GM12878 (cell line): Measurements from ENCODE around the gene PRSS33. TPM values are rescaled to one million over a fixed set of nuclear protein-coding genes. Genes with fewer than 3 reads are reported as not detected.

Experiments
- ATAC-seq: fragments of 200-7000 bp; cut with Tn5 transposase; 3 replicates; pipeline ENCODE4 v1.9.1; 2020; ENCODE audit warnings: mild to moderate bottlenecking, moderate library complexity
- BruUV-seq: library from RNA; stranded (reverse); fragments of 400-500 nt; replicated peaks from 2 replicates; lab custom pipeline; 2021; lab: Mats Ljungman, UMichigan
- CTCF ChIA-PET: fragments of 300-600 bp; sonication (Branson Sonifier 250); formaldehyde crosslinking; extraction: SDS; loops from one replicate; lab custom pipeline; 2021; ENCODE audit warnings: inconsistent platforms; lab: Yijun Ruan, JAX
- POLR2A ChIA-PET: fragments of 350-600 bp; formaldehyde crosslinking; extraction: SDS; loops from one replicate; lab custom pipeline; 2021; ENCODE audit warnings: inconsistent platforms; lab: Charles Lee
- RAD21 ChIA-PET: fragments of 300-600 bp; sonication (Branson Sonifier 250); formaldehyde crosslinking; loops from one replicate; lab custom pipeline; 2023; ENCODE audit warnings: antibody characterized with exemption; ENCODE audit not compliant: unreplicated experiment; lab: Charles Lee
- SMC1A ChIA-PET: fragments of 300-600 bp; sonication (Branson Sonifier 250); formaldehyde crosslinking; loops from one replicate; lab custom pipeline; 2023; ENCODE audit not compliant: unreplicated experiment, uncharacterized antibody; lab: Charles Lee
- DNase-seq: peaks from one replicate; pipeline ENCODE4 v3.0.0-alpha.2; 2011; ENCODE audit warnings: low read depth, low spot score
- FAIRE-seq: peaks from 3 replicates; lab custom pipeline; 2011; peaks lifted over from hg19 to GRCh38; lab: Jason Lieb, UNC
- H2AFZ ChIP-seq: 2 replicates; pipeline ENCODE4 v1.6.0; 2011; ENCODE audit warnings: low read depth, low read length, control low read depth; ENCODE audit not compliant: control insufficient read depth
- H3K27ac ChIP-seq: 2 replicates; pipeline ENCODE4 v1.5.1; 2011; ENCODE audit warnings: control low read depth; ENCODE audit not compliant: control insufficient read depth, insufficient read depth
- H3K27me3 ChIP-seq, 2 experiments: replicated peaks in 1 of 2; 2 replicates each; pipeline versions ENCODE4 v1.6.0 to v1.6.1; 2011; ENCODE audit warnings: low read length in 1 of 2; ENCODE audit not compliant: control insufficient read depth in 2 of 2, insufficient read depth in 2 of 2
- H3K36me3 ChIP-seq, 2 experiments: 2 replicates each; pipeline ENCODE4 v1.5.1; 2011; ENCODE audit warnings: low read length in 1 of 2; ENCODE audit not compliant: control insufficient read depth in 2 of 2, insufficient read depth in 2 of 2
- H3K4me1 ChIP-seq: 2 replicates; pipeline ENCODE4 v1.6.1; 2011; ENCODE audit warnings: mild to moderate bottlenecking, low read length, moderate library complexity, mixed read lengths; ENCODE audit not compliant: control insufficient read depth, insufficient read depth
- H3K4me2 ChIP-seq: 2 replicates; pipeline ENCODE4 v1.6.0; 2011; ENCODE audit warnings: control low read depth; ENCODE audit not compliant: control insufficient read depth, insufficient read depth
- H3K4me3 ChIP-seq: fragments of 200-600 bp; sonication (generic); 2 replicates; pipeline ENCODE4 v1.5.1; 2016
- H3K79me2 ChIP-seq: 2 replicates; pipeline ENCODE4 v1.6.0; 2011; ENCODE audit warnings: low read length; ENCODE audit not compliant: control insufficient read depth, insufficient read depth
- H3K9ac ChIP-seq: 2 replicates; pipeline ENCODE4 v1.8.0; 2011; ENCODE audit warnings: low read length, control low read depth, mixed read lengths; ENCODE audit not compliant: control insufficient read depth, insufficient read depth
- H3K9me3 ChIP-seq: replicated peaks from 3 replicates; pipeline ENCODE4 v1.5.1; 2011; ENCODE audit warnings: mild to moderate bottlenecking, low read length; ENCODE audit not compliant: control insufficient read depth, insufficient read depth
- H4K20me1 ChIP-seq: 2 replicates; pipeline ENCODE4 v1.6.0; 2011; ENCODE audit not compliant: control insufficient read depth, insufficient read depth
- CREM ChIP-seq: IDR thresholded peaks from 2 replicates; pipeline ENCODE4 v1.6.1; 2014; ENCODE audit warnings: antibody characterized with exemption, low read depth
- EGR1 ChIP-seq, 2 experiments: IDR thresholded peaks; 1 replicate in 1 of 2; 2 replicates in 1 of 2; pipeline ENCODE4 v1.6.1; 2011 to 2012; ENCODE audit warnings: low read depth in 2 of 2, low read length in 2 of 2, borderline replicate concordance in 1 of 2, mild to moderate bottlenecking in 1 of 2, moderate library complexity in 1 of 2
- FOXM1 ChIP-seq: IDR thresholded peaks from 2 replicates; pipeline ENCODE4 v1.6.1; 2012; ENCODE audit warnings: low read depth, mild to moderate bottlenecking, inconsistent platforms, low read length, moderate library complexity
- IKZF2 ChIP-seq, 2 experiments: fragments of 450-650 bp; IDR thresholded peaks; 2 replicates each; pipeline ENCODE4 v1.6.1; 2017; ENCODE audit warnings: mild to moderate bottlenecking in 2 of 2, moderate library complexity in 2 of 2
- JUNB ChIP-seq: IDR thresholded peaks from 2 replicates; pipeline ENCODE4 v1.6.1; 2016; ENCODE audit warnings: antibody characterized with exemption, mild to moderate bottlenecking
- MEF2B ChIP-seq: fragments of 450-650 bp; IDR thresholded peaks from 2 replicates; pipeline ENCODE4 v1.6.1; 2018; ENCODE audit warnings: mild to moderate bottlenecking, moderate library complexity; ENCODE audit not compliant: partially characterized antibody, poor library complexity, severe bottlenecking
- NR2C2 ChIP-seq: IDR thresholded peaks from 2 replicates; pipeline ENCODE4 v1.6.1; 2011; ENCODE audit warnings: borderline replicate concordance, low read depth; ENCODE audit not compliant: control insufficient read depth, insufficient read length
- PAX5 ChIP-seq: IDR thresholded peaks from 2 replicates; pipeline ENCODE4 v1.6.1; 2011; ENCODE audit warnings: low read depth, low read length, borderline replicate concordance
- RUNX3 ChIP-seq: IDR thresholded peaks from 2 replicates; pipeline ENCODE4 v1.6.1; 2012; ENCODE audit warnings: low read length, inconsistent platforms
- SMARCA5 ChIP-seq: fragments of 450-650 bp; IDR thresholded peaks from 2 replicates; pipeline ENCODE4 v1.6.1; 2017; ENCODE audit warnings: mild to moderate bottlenecking
- SREBF1 ChIP-seq: IDR thresholded peaks from 2 replicates; pipeline ENCODE4 v1.6.1; 2012; ENCODE audit warnings: mild to moderate bottlenecking, low read length
- YBX1 ChIP-seq: fragments of 450-650 bp; IDR thresholded peaks from 2 replicates; pipeline ENCODE4 v1.6.1; 2016; ENCODE audit warnings: antibody characterized with exemption
- ZBED1 ChIP-seq: IDR thresholded peaks from 2 replicates; pipeline ENCODE4 v1.6.1; 2016; ENCODE audit warnings: borderline replicate concordance
- WGBS: methylation state at CpG from one replicate; pipeline ENCODE4 v1.1.6; 2016; ENCODE audit warnings: low lambda C conversion rate; ENCODE audit not compliant: insufficient replicate concordance, insufficient coverage; ENCODE audit errors: missing lambda C conversion rate; 5-methylcytosine and 5-hydroxymethylcytosine counted together
- in situ Hi-C: fragments of 300-500 bp; cut with MboI; formaldehyde crosslinking; loops from 9 replicates; pipeline ENCODE4 v1.14.3; 2018; ENCODE audit warnings: mixed read lengths
- intact Hi-C: fragments of 100-400 bp; cut with micrococcal nuclease; formaldehyde crosslinking; loops from one replicate; pipeline ENCODE4 v1.14.2; 2022; ENCODE audit not compliant: unreplicated experiment
- polyA plus RNA-seq, 11 experiments: library from polyadenylated mRNA; depleted of rRNA in 4 of 11; unstranded in 6 of 11; stranded (reverse) in 5 of 11; fragments of >200 nt; fragmentation: Nextera tagmentation in 4 of 11; fragmentation: Illumina TruSeq in 1 of 11; extraction: Ambion mirVana in 4 of 11; extraction: Trizol in 1 of 11; gene quantifications; 1 replicate in 1 of 11; 2 replicates in 10 of 11; pipeline versions ENCODE4 v1.2.1 to v1.2.3, GENCODE V29; 2011 to 2016; ENCODE audit warnings: inconsistent platforms in 2 of 11, missing spikeins in 2 of 11, low read depth in 1 of 11
- total RNA-seq, 4 experiments: library from RNA; depleted of rRNA in 3 of 4; stranded (reverse); fragments of >200 nt in 3 of 4; fragmentation: Illumina TruSeq in 1 of 4; extraction: Trizol in 1 of 4; gene quantifications; 2 replicates each; pipeline versions ENCODE4 v1.2.1 to v1.2.3, GENCODE V29; 2013 to 2021
- TF ChIP-seq, protein P1 (sequence below): fragments of 450-650 bp; IDR thresholded peaks from 2 replicates; pipeline ENCODE4 v1.6.1; 2018; ENCODE audit warnings: borderline replicate concordance, mild to moderate bottlenecking; ENCODE audit not compliant: partially characterized antibody
- TF ChIP-seq, protein P2 (sequence below): fragments of 450-650 bp; IDR thresholded peaks from 2 replicates; pipeline ENCODE4 v1.6.1; 2017; ENCODE audit warnings: mild to moderate bottlenecking, moderate library complexity
- TF ChIP-seq, protein P3 (sequence below): IDR thresholded peaks from 2 replicates; pipeline ENCODE4 v1.6.1; 2012; ENCODE audit warnings: low read depth, low read length, improper control_type of control experiment

PRSS33 gene
- total and polyA plus RNA-seq, 10 of the 15 experiments (the other 5 are each of a cell fraction or from before 2014, with no cell fraction given), result not detected

DNA sequence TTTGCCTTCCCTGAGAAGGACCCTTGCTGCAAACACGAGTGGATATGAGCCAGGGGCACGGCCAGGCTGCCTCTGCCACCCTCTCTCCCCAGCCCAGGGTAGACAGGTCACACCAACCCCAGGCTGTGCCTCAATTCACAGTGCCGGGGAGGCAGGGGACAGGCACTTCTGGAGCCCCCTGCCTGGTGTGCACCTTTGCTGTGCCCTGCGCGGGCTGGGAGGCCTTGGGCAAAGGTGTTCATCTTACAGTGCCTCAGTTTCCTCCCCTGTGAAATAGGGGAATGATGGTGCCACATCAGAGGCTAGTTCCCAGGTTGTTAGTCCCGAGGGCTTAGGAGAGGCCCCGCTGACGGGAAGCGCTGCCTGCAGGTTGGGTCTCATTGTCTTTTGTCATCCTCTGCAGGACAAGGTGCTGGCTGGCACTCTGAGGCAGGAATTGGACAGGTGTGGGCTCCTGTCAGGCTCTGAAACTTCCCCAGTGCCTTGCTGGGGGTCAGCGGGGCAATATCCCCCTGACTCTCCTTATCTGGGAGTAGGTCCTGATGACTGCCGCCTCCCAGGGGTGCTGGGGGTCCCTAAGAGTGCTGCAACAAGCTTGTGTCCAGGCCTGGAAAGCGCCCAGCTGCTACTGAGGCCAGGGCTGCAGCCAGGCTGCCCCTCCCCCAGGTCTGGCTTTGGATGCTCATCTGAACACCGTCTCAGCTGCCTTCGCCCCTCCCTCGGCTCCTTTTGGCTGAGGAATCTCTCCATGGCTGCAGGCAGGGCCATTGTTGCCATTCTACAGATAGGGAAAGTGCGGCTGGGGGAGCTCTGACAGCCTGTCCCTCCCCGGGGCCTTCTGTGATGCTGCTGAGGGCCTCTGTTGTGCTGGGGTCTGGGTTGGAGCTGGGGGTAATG lies 32.8 kb upstream of the PRSS33 start:
- intact Hi-C loops, result no loop called here
- no TSS peak for BruUV-seq
- in situ Hi-C loops, result no loop called here
- Histone ChIP-seq H3K27ac (no peak overlapping the region), H3K27me3 (peaks cover 0 to 1% of the 10 kb centered on the region in 2 experiments; a peak in 1 of 4 replicates), H3K36me3 (no peaks in the 10 kb centered on the region), H4K20me1 (no peaks in the 10 kb centered on the region), H3K9me3 (no peaks in the 10 kb centered on the region), H2AFZ (no peak overlapping the region), H3K9ac (no peak overlapping the region), H3K4me1 (no peaks in the 10 kb centered on the region), H3K79me2 (peaks cover 7% of the 10 kb centered on the region), H3K4me3 (no peak overlapping the region), H3K4me2 (no peak overlapping the region)
- ChIA-PET SMC1A (no interaction called here), CTCF (no interaction called here), RAD21 (no interaction called here), POLR2A (no interaction called here)
- 62% methylated on average over 16 of the region's 17 CpGs for WGBS
- DNase-seq (no peak), FAIRE-seq (no peak), ATAC-seq (no peak)
- TF ChIP-seq SMARCA5 (no peak), MEF2B (no peak), JUNB (no peak), EGR1 (IDR thresholded peaks at IDR 0.05; ENCODE audit: borderline replicate concordance in 1 of 2, low read depth in 2 of 2, low read length in 2 of 2) (no peak), FOXM1 (no peak), CREM (no peak), RUNX3 (no peak), SREBF1 (no peak), IKZF2 (IDR thresholded peaks at IDR 0.05) (no peak), NR2C2 (no peak), PAX5 (no peak), YBX1 (no peak), ZBED1 (no peak)
- TF ChIP-seq, protein P1, sequence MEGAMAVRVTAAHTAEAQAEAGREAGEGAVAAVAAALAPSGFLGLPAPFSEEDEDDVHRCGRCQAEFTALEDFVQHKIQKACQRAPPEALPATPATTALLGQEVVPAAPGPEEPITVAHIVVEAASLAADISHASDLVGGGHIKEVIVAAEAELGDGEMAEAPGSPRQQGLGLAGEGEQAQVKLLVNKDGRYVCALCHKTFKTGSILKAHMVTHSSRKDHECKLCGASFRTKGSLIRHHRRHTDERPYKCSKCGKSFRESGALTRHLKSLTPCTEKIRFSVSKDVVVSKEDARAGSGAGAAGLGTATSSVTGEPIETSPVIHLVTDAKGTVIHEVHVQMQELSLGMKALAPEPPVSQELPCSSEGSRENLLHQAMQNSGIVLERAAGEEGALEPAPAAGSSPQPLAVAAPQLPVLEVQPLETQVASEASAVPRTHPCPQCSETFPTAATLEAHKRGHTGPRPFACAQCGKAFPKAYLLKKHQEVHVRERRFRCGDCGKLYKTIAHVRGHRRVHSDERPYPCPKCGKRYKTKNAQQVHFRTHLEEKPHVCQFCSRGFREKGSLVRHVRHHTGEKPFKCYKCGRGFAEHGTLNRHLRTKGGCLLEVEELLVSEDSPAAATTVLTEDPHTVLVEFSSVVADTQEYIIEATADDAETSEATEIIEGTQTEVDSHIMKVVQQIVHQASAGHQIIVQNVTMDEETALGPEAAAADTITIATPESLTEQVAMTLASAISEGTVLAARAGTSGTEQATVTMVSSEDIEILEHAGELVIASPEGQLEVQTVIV, result no peak
- TF ChIP-seq, protein P2, sequence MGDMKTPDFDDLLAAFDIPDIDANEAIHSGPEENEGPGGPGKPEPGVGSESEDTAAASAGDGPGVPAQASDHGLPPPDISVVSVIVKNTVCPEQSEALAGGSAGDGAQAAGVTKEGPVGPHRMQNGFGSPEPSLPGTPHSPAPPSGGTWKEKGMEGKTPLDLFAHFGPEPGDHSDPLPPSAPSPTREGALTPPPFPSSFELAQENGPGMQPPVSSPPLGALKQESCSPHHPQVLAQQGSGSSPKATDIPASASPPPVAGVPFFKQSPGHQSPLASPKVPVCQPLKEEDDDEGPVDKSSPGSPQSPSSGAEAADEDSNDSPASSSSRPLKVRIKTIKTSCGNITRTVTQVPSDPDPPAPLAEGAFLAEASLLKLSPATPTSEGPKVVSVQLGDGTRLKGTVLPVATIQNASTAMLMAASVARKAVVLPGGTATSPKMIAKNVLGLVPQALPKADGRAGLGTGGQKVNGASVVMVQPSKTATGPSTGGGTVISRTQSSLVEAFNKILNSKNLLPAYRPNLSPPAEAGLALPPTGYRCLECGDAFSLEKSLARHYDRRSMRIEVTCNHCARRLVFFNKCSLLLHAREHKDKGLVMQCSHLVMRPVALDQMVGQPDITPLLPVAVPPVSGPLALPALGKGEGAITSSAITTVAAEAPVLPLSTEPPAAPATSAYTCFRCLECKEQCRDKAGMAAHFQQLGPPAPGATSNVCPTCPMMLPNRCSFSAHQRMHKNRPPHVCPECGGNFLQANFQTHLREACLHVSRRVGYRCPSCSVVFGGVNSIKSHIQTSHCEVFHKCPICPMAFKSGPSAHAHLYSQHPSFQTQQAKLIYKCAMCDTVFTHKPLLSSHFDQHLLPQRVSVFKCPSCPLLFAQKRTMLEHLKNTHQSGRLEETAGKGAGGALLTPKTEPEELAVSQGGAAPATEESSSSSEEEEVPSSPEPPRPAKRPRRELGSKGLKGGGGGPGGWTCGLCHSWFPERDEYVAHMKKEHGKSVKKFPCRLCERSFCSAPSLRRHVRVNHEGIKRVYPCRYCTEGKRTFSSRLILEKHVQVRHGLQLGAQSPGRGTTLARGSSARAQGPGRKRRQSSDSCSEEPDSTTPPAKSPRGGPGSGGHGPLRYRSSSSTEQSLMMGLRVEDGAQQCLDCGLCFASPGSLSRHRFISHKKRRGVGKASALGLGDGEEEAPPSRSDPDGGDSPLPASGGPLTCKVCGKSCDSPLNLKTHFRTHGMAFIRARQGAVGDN, result no peak
- TF ChIP-seq, protein P3, sequence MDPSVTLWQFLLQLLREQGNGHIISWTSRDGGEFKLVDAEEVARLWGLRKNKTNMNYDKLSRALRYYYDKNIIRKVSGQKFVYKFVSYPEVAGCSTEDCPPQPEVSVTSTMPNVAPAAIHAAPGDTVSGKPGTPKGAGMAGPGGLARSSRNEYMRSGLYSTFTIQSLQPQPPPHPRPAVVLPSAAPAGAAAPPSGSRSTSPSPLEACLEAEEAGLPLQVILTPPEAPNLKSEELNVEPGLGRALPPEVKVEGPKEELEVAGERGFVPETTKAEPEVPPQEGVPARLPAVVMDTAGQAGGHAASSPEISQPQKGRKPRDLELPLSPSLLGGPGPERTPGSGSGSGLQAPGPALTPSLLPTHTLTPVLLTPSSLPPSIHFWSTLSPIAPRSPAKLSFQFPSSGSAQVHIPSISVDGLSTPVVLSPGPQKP, result no peak
